Osteoblast (primary cell): ENCODE measurements around the gene GPAT2. TPM values are rescaled to one million over a fixed set of nuclear protein-coding genes. Genes with fewer than 3 reads are reported as not detected.
"Not testable (repeated sequence)": the region's sequence is repeated elsewhere in the genome, so short reads cannot be mapped to it uniquely, and the experiment has no call there.

Source experiments
- DNase-seq: peaks from one replicate; pipeline ENCODE4 v3.0.0; 2011; ENCODE audit warnings: low spot score, mixed read lengths; ENCODE audit not compliant: insufficient read length; ENCODE audit errors: missing footprints
- H2AFZ ChIP-seq: 2 replicates; pipeline ENCODE4 v1.6.0; 2011; ENCODE audit warnings: mild to moderate bottlenecking, low read length
- H3K27ac ChIP-seq: 2 replicates; pipeline ENCODE4 v1.5.1; 2011; ENCODE audit warnings: mild to moderate bottlenecking, low read depth, low read length, moderate library complexity
- H3K27me3 ChIP-seq: 2 replicates; pipeline ENCODE4 v1.6.0; 2012; ENCODE audit warnings: mild to moderate bottlenecking, control low read depth, inconsistent platforms, low read length, moderate library complexity; ENCODE audit not compliant: insufficient read depth
- H3K36me3 ChIP-seq: 2 replicates; pipeline ENCODE4 v1.5.1; 2011; ENCODE audit warnings: mild to moderate bottlenecking, low read length, control low read depth, moderate library complexity; ENCODE audit not compliant: insufficient read depth
- H3K4me1 ChIP-seq: 2 replicates; pipeline ENCODE4 v1.5.1; 2011; ENCODE audit warnings: mild to moderate bottlenecking, low read length, control low read depth, moderate library complexity; ENCODE audit not compliant: insufficient read depth
- H3K4me2 ChIP-seq: 2 replicates; pipeline ENCODE4 v1.6.0; 2011; ENCODE audit warnings: mild to moderate bottlenecking, low read length; ENCODE audit not compliant: insufficient read depth
- H3K4me3 ChIP-seq: fragments of 200-600 bp; sonication (generic); 3 replicates; pipeline ENCODE4 v1.5.1; 2012; ENCODE audit warnings: mild to moderate bottlenecking, low read length, inconsistent platforms; ENCODE audit not compliant: insufficient read depth
- H3K79me2 ChIP-seq: 2 replicates; pipeline ENCODE4 v1.6.0; 2012; ENCODE audit warnings: mild to moderate bottlenecking, low read length, control low read depth, inconsistent platforms; ENCODE audit not compliant: insufficient read depth
- H3K9me3 ChIP-seq: 2 replicates; pipeline ENCODE4 v1.5.1; 2011; ENCODE audit warnings: low read depth, low read length, control low read depth
- H4K20me1 ChIP-seq: 2 replicates; pipeline ENCODE4 v1.6.0; 2012; ENCODE audit warnings: mild to moderate bottlenecking, low read length, control low read depth; ENCODE audit not compliant: insufficient read depth
- total RNA-seq: library from RNA; depleted of rRNA; stranded (reverse); fragments of >200 nt; gene quantifications from 2 replicates; pipeline ENCODE4 v1.2.3, GENCODE V29; 2012
- TF ChIP-seq, protein P1 (sequence below): IDR thresholded peaks from 2 replicates; pipeline ENCODE4 v1.5.1; 2011; ENCODE audit warnings: mild to moderate bottlenecking, low read depth, low read length, moderate library complexity; ENCODE audit errors: extremely low read depth

The GPAT2 gene
- total RNA-seq, 1 donor: 2.2 TPM

DNA sequence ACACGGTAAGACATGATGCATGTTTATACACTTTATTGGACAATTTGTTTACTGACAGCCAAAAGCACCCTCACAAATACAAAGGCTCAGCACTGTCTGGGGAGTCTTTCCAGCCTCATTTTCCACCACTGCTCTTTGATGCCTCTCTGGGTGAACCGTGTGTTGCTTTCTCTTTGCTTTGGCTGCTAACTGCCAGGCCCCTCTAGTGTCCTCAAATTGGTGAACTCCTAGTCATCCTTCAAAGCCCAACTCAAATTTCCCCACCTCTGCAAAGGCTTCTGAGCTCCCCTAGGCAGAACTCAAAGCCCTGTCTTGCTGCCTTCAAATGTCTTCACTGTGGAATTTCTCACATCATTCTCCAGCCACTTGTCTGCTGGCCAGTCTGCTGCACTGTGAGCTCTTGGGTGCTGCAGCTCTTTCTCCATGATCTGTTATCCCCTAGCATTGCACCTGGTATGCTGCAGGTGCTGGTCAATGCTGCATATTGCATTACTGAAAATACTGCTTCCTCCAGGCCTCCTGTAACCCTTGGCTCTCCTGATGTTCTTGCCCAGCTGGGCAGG, 32.5 kb upstream of the GPAT2 start:
- H3K36me3 ChIP-seq, H3K9me3 ChIP-seq, H3K4me1 ChIP-seq, H4K20me1 ChIP-seq, H3K27me3 ChIP-seq, H2AFZ ChIP-seq, H3K4me2 ChIP-seq, H3K27ac ChIP-seq, H3K4me3 ChIP-seq, DNase-seq, H3K79me2 ChIP-seq: not testable (repeated sequence)

DNA sequence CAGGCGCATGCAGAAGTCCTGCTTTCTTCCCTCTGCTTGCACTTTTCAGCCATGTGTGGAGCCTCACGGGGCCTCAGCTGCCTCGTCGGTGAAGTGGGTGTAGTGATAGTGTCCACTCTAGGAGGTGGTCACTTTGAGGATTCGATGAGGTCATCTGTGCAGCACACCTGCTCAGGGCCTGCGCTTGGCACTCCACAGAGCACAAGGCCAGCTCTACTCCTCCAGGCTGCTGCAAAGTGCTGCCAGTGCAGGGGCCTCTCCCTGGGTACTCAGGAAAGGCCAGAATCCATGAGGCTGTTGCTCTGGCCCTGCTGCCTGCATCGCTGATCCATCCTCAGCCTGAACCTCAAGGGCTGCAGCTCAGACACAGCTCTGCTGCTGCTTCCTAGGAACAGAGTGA, 31.8 kb upstream of the GPAT2 start:
- not testable (repeated sequence) for H3K27ac ChIP-seq, H3K79me2 ChIP-seq, H3K4me2 ChIP-seq, H3K27me3 ChIP-seq, H3K9me3 ChIP-seq, H3K4me1 ChIP-seq, H4K20me1 ChIP-seq, DNase-seq, H2AFZ ChIP-seq, H3K4me3 ChIP-seq, H3K36me3 ChIP-seq

DNA sequence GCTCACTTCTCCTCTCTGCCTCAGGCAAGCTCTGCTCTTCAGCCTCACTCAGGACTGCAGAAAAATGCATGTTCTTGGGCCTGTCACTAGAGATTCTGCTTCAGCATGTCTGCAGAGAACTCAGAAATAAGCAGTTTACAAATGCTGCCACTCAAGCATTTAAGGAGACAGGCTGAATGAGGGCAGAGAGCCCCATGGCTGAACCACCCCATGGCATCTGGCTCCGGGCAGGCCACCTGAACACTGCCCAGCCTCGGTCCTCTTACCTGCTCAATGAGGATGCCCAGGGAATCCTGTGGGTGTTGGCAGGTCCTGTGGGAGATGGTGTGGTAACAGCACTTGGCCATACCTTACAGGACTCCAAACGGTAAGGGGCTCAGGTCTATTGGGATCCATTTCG, 31.2 kb upstream of the GPAT2 start:
- H3K79me2 ChIP-seq, H3K4me2 ChIP-seq, H3K27me3 ChIP-seq, H3K9me3 ChIP-seq, H4K20me1 ChIP-seq, H3K4me3 ChIP-seq, H2AFZ ChIP-seq, H3K27ac ChIP-seq, H3K36me3 ChIP-seq, H3K4me1 ChIP-seq: not testable (repeated sequence)
- peak; percentile 26 for DNase-seq

DNA sequence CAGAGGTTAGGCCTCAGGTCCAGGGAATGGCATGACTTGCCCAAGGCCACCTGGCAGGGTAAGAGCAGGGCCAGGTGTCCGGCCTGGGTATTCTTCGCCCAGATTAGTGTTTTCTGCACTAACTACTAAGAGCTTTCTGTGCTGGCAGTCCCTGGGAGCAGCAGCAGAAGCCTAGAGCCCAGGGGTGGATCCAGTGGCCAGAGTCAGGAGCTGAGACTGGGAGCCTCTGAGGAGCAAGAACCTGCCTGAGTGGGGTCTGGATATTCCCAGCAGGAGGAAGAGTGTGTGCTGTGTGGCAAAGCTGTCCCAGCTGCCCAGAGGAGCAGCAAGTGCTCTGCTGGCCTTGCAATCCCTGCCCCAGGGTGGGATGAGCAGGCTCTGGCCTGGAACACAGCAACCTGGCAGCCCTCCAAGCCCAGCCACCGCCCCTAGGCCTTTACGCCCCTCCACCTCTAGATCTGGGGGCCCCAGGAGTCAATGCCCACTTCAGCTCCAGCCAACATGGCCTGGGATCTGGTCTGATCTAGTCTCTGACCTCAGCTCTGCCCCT, 30.7 kb upstream of the GPAT2 start:
- no peak overlapping the region for H2AFZ ChIP-seq
- peak; percentile 27 for DNase-seq
- no peaks in the 10 kb centered on the region for H3K4me1 ChIP-seq
- no peaks in the 10 kb centered on the region for H3K9me3 ChIP-seq
- TF ChIP-seq, protein P1, sequence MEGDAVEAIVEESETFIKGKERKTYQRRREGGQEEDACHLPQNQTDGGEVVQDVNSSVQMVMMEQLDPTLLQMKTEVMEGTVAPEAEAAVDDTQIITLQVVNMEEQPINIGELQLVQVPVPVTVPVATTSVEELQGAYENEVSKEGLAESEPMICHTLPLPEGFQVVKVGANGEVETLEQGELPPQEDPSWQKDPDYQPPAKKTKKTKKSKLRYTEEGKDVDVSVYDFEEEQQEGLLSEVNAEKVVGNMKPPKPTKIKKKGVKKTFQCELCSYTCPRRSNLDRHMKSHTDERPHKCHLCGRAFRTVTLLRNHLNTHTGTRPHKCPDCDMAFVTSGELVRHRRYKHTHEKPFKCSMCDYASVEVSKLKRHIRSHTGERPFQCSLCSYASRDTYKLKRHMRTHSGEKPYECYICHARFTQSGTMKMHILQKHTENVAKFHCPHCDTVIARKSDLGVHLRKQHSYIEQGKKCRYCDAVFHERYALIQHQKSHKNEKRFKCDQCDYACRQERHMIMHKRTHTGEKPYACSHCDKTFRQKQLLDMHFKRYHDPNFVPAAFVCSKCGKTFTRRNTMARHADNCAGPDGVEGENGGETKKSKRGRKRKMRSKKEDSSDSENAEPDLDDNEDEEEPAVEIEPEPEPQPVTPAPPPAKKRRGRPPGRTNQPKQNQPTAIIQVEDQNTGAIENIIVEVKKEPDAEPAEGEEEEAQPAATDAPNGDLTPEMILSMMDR: no peak
- no peak overlapping the region for H3K4me3 ChIP-seq
- no peaks in the 10 kb centered on the region for H4K20me1 ChIP-seq
- H3K4me2 ChIP-seq: no peak overlapping the region
- H3K79me2 ChIP-seq: no peaks in the 10 kb centered on the region
- peaks cover 3% of the 10 kb centered on the region for H3K27me3 ChIP-seq
- H3K27ac ChIP-seq: no peak overlapping the region
- H3K36me3 ChIP-seq: no peaks in the 10 kb centered on the region

DNA sequence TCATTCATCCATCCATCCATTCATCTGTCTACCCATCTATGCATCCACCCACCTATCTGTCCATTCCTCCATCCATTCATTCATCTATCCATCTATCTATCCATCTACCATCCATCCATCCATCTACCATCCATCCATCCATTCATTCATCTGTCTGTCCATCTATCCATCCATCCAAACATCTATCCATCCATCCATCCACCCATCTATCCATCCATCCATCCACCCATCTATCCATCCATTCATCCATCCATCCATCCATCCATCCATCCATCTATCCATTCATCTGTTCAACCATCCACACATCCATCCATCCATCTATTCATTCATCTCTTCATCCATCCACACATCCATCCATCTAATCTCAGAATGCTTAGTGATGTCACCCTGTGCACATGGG, 30.0 kb upstream of the GPAT2 start:
- not testable (repeated sequence) for H3K79me2 ChIP-seq, H3K36me3 ChIP-seq, H2AFZ ChIP-seq, DNase-seq, H4K20me1 ChIP-seq, H3K27ac ChIP-seq, H3K4me1 ChIP-seq, H3K9me3 ChIP-seq, H3K4me2 ChIP-seq, H3K4me3 ChIP-seq, H3K27me3 ChIP-seq

DNA sequence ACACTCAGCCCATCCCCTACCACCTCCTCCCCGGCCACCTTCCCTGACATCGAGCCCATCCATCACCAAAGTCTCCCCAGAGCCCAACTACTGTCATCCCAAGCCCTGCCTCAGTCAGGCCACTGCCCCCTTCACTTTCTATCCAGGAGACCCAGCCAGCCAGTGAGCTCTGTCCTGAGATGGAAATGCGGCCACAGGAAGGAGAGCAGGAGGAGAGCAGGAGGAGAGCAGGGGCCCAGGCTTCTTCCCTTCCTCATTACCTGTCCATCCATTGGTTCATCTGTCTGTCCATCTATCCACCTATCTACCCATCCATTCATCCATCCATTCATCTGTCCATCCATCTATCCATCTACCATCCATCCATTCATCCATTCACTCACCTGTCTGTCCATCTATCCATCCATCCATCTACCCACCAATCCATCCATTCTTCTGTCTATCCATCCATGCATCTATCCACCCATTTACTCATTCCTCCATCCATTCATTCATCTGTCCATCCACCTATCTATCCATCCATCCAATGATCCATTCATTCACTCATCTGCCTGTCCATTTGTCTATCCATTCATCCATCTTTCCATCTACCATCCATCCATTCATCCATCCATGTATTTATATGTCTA, 29.4 kb upstream of the GPAT2 start:
- H3K4me2 ChIP-seq, H2AFZ ChIP-seq, H3K27me3 ChIP-seq, H3K4me1 ChIP-seq, H3K36me3 ChIP-seq, H4K20me1 ChIP-seq, H3K27ac ChIP-seq, H3K4me3 ChIP-seq, DNase-seq, H3K9me3 ChIP-seq, H3K79me2 ChIP-seq: not testable (repeated sequence)
